ENCODE results near the gene COX7A2L.

DNA sequence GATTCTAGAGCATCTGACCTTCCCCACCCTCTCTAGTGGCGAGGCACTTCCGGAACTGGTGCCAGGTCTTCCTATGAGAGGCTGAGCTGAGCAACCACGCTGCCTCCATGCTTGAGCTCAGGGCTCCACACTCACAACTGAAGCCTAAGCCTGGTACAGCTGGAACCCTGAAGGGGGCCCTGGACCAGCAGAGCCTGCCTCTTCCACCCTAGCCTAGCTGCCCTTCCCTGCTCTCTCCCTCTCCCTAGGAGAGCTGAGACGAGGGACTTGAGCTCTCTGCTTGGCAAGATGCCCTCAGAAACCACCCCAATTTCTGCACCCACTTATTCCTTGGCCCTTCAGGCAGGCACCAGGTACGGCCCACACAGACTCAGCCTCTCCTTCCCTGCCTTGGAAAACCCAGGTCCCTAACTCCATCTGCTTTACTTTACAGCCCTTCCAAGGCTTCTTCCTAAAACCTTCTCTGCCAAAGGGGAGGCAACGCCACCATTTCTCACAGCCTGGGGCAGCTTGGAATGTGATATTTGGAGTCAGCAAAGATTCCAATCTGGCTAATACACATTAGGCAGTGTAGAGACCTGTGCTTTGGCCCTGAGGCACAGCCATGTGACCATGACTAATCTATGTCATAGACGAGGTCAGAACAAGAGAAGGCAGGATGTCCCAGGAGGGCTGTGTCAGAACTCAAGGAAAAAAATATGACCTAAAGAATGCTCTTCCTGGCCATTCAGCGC is 18.8 kb downstream of the COX7A2L start:
- TF ChIP-seq CTCF (optimal IDR thresholded peaks at IDR 0.05 in 1 of 3, IDR thresholded peaks at IDR 0.05 in 1 of 3, conservative IDR thresholded peaks at IDR 0.05 in 1 of 3; ENCODE audit: extremely low read depth in 1 of 3, insufficient read depth in 2 of 3, low read length in 3 of 3) (no peak), EZH2 (IDR thresholded peaks at IDR 0.05; ENCODE audit: low read length) (no peak)

Data from keratinocyte (primary cell).